Loucy (cell line): ENCODE data around the gene PADI6.

Experiments used
- H2AFZ ChIP-seq: fragments of 200-600 bp; sonication (generic); 2 replicates; pipeline ENCODE4 v1.6.0; 2016; ENCODE audit warnings: antibody characterized with exemption, mild to moderate bottlenecking, low read length, moderate library complexity
- H3F3A ChIP-seq: fragments of 200-600 bp; 2 replicates; pipeline ENCODE4 v1.6.0; 2016; ENCODE audit warnings: antibody characterized with exemption, low read depth, mild to moderate bottlenecking
- H3K27me3 ChIP-seq: fragments of 200-600 bp; sonication (generic); 2 replicates; pipeline ENCODE4 v1.6.1; 2014; ENCODE audit warnings: low read length, mild to moderate bottlenecking; ENCODE audit not compliant: insufficient read depth, poor library complexity, severe bottlenecking
- H3K36me3 ChIP-seq: fragments of 200-600 bp; sonication (generic); 2 replicates; pipeline ENCODE4 v1.6.1; 2016; ENCODE audit warnings: low read length; ENCODE audit not compliant: insufficient read depth
- H3K4me1 ChIP-seq: fragments of 200-600 bp; sonication (generic); 2 replicates; pipeline ENCODE4 v1.5.1; 2014; ENCODE audit warnings: low read length, mild to moderate bottlenecking; ENCODE audit not compliant: insufficient read depth, poor library complexity, severe bottlenecking
- H3K4me2 ChIP-seq: fragments of 200-600 bp; sonication (generic); 2 replicates; pipeline ENCODE4 v1.6.0; 2014; ENCODE audit warnings: antibody characterized with exemption, low read length, low read depth, mild to moderate bottlenecking; ENCODE audit not compliant: poor library complexity, severe bottlenecking
- H3K4me3 ChIP-seq: fragments of 200-600 bp; sonication (generic); 2 replicates; pipeline ENCODE4 v1.5.1; 2014; ENCODE audit warnings: low read length, mild to moderate bottlenecking, mixed read lengths; ENCODE audit not compliant: poor library complexity, severe bottlenecking
- H3K79me2 ChIP-seq: fragments of 200-600 bp; sonication (generic); 2 replicates; pipeline ENCODE4 v1.6.1; 2014; ENCODE audit warnings: low read length; ENCODE audit not compliant: insufficient read depth
- H3K9ac ChIP-seq: fragments of 200-600 bp; sonication (generic); 2 replicates; pipeline ENCODE4 v1.6.0; 2014; ENCODE audit warnings: mild to moderate bottlenecking, low read depth, low read length, moderate library complexity; ENCODE audit not compliant: poor library complexity, severe bottlenecking
- H3K9me2 ChIP-seq: fragments of 200-600 bp; sonication (generic); replicated peaks from 2 replicates; pipeline ENCODE4 v1.6.1; 2016; ENCODE audit warnings: low read depth, low read length, mixed read lengths
- H3K9me3 ChIP-seq: fragments of 200-600 bp; sonication (generic); 2 replicates; pipeline ENCODE4 v1.6.1; 2014; ENCODE audit warnings: mild to moderate bottlenecking, antibody characterized with exemption, low read length, low read depth; ENCODE audit not compliant: insufficient read depth
- H4K20me1 ChIP-seq: fragments of 200-600 bp; sonication (generic); 2 replicates; pipeline ENCODE4 v1.6.0; 2014; ENCODE audit warnings: antibody characterized with exemption, low read length, mild to moderate bottlenecking; ENCODE audit not compliant: insufficient read depth, poor library complexity, severe bottlenecking
- CTCF ChIP-seq: fragments of 200-600 bp; sonication (generic); conservative IDR thresholded peaks from 2 replicates; pipeline ENCODE4 v1.5.1; 2014; ENCODE audit warnings: mild to moderate bottlenecking, antibody characterized with exemption, low read length
- EZH2phosphoT487 ChIP-seq: fragments of 200-600 bp; IDR thresholded peaks from 2 replicates; pipeline ENCODE4 v1.6.1; 2018; ENCODE audit warnings: antibody characterized with exemption, mild to moderate bottlenecking, moderate library complexity, borderline replicate concordance

PADI6 gene

GRCh38 chr1:17412093-17412870 lies 40.3 kb downstream of the PADI6 start:
- Histone ChIP-seq H3K4me1 (no peaks in the 10 kb centered on the region), H3K27me3 (no peaks in the 10 kb centered on the region), H3K9me2 (no peaks in the 10 kb centered on the region), H3K79me2 (peaks cover 3% of the 10 kb centered on the region; the same call in 1 of the 2 replicates), H4K20me1 (peaks cover 38% of the 10 kb centered on the region), H3K36me3 (peaks cover 99% of the 10 kb centered on the region), H3K4me3 (no peak overlapping the region), H3K4me2 (no peak overlapping the region), H2AFZ (no peak overlapping the region), H3F3A (no peaks in the 10 kb centered on the region), H3K9me3 (no peaks in the 10 kb centered on the region), H3K9ac (no peak overlapping the region)
- no peak for TF ChIP-seq EZH2phosphoT487
- no peak for TF ChIP-seq CTCF

GRCh38 chr1:17414022-17414421 lies 42.0 kb downstream of the PADI6 start:
- no peaks in the 10 kb centered on the region for H3F3A ChIP-seq
- peaks cover 3% of the 10 kb centered on the region; the same call in 1 of the 2 replicates for H3K79me2 ChIP-seq
- H3K9me3 ChIP-seq = no peaks in the 10 kb centered on the region
- H3K4me2 ChIP-seq = no peak overlapping the region
- H4K20me1 ChIP-seq = peaks cover 42% of the 10 kb centered on the region
- peaks cover 100% of the 10 kb centered on the region for H3K36me3 ChIP-seq
- H2AFZ ChIP-seq = no peak overlapping the region
- no peak overlapping the region for H3K9ac ChIP-seq
- no peaks in the 10 kb centered on the region for H3K4me1 ChIP-seq
- TF ChIP-seq CTCF (no peak), EZH2phosphoT487 (no peak)
- H3K9me2 ChIP-seq = no peaks in the 10 kb centered on the region
- H3K4me3 ChIP-seq = no peak overlapping the region
- H3K27me3 ChIP-seq = no peaks in the 10 kb centered on the region

GRCh38 chr1:17416389-17416788 lies 44.4 kb downstream of the PADI6 start:
- Histone ChIP-seq H3K4me2 (no peak overlapping the region), H3K4me3 (no peak overlapping the region), H4K20me1 (peaks cover 45% of the 10 kb centered on the region), H3K9me3 (no peaks in the 10 kb centered on the region), H3K27me3 (no peaks in the 10 kb centered on the region), H3K9me2 (no peaks in the 10 kb centered on the region), H2AFZ (no peak overlapping the region), H3F3A (no peaks in the 10 kb centered on the region; the same call in 1 of the 2 replicates), H3K4me1 (no peaks in the 10 kb centered on the region), H3K79me2 (no peaks in the 10 kb centered on the region), H3K36me3 (peaks cover 99% of the 10 kb centered on the region), H3K9ac (no peak overlapping the region)
- TF ChIP-seq CTCF = no peak
- TF ChIP-seq EZH2phosphoT487 = no peak
